Psoas muscle (tissue), 8 donors: ENCODE measurements around the gene PRAC1. TPM values are rescaled to one million over a fixed set of nuclear protein-coding genes. Genes with fewer than 3 reads are reported as not detected.

Experiments
- ATAC-seq, 4 donors: fragments of 200-7000 bp; cut with Tn5 transposase; one replicate each; pipeline ENCODE4 v1.9.1; 2020; ENCODE audit warnings: moderate library complexity in 3 of 4, mild to moderate bottlenecking in 2 of 4
- DNase-seq, 2 donors: peaks; one replicate each; pipeline ENCODE4 v3.0.0-alpha.2; 2020
- H3K27ac ChIP-seq: fragments of 200-600 bp; one replicate; pipeline ENCODE4 v1.8.0; 2022
- H3K27me3 ChIP-seq, 3 donors: fragments of 200-600 bp in 1 of 3; one replicate each; pipeline versions ENCODE4 v1.6.1 to v1.8.0; 2013 to 2022; ENCODE audit warnings: low read length in 2 of 3, mild to moderate bottlenecking in 2 of 3, moderate library complexity in 1 of 3; ENCODE audit not compliant: insufficient read depth in 3 of 3
- H3K36me3 ChIP-seq, 2 donors: fragments of 200-600 bp in 1 of 2; one replicate each; pipeline versions ENCODE4 v1.6.1 to v1.8.0; 2013 to 2022; ENCODE audit warnings: low read depth in 1 of 2, mild to moderate bottlenecking in 1 of 2, moderate library complexity in 1 of 2; ENCODE audit not compliant: insufficient read depth in 1 of 2
- H3K4me1 ChIP-seq: fragments of 200-600 bp; one replicate; pipeline ENCODE4 v1.8.0; 2022
- H3K4me3 ChIP-seq: fragments of 200-600 bp; one replicate; pipeline ENCODE4 v1.8.0; 2022; ENCODE audit warnings: mild to moderate bottlenecking
- H3K9me3 ChIP-seq: fragments of 200-600 bp; one replicate; pipeline ENCODE4 v1.8.0; 2022
- WGBS, 3 donors: extraction: QIAGEN DNeasy Blood & Tissue Kit; methylation state at CpG; one replicate each; pipeline versions ENCODE4 v1.1.6 to v1.1.7; 2013; 5-methylcytosine and 5-hydroxymethylcytosine counted together
- intact Hi-C, 2 donors: fragments of 100-400 bp; cut with DNase I; formaldehyde crosslinking; loops; one replicate each; pipeline versions ENCODE4 v1.11.0 to v1.14.2; 2022
- polyA plus RNA-seq, 3 donors: library from polyadenylated mRNA; stranded (reverse); fragments of 200-250 nt; gene quantifications; one replicate each; pipeline ENCODE4 v1.2.3, GENCODE V29; 2013
- total RNA-seq, 4 donors: library from RNA; stranded (reverse); fragmentation: NEBNext Ultra II Directional in 2 of 4; extraction: Animal tissue kit (Norgen Biotek cat#: 25700) in 2 of 4; gene quantifications; one replicate each; pipeline versions ENCODE4 v1.2.1 to v1.2.4, GENCODE V29; 2021 to 2023
- TF ChIP-seq, protein P1 (sequence below): fragments of 200-600 bp; IDR thresholded peaks from one replicate; pipeline ENCODE4 v1.8.0; 2022; ENCODE audit warnings: antibody characterized with exemption
- donor health status: healthy with polysubstance abuse.
- donor health status: DM: no; HTN: no; CAD: no; lungs with moderate emphysema.
- donor health status: Bipolar disorder and iron deficiency.
- donor health status: healthy.
- donor health status: DM: yes; HTN: yes; CAD: no.
- donor health status: DM: no; HTN: no; CAD: no.
- donor health status: DM: no; HTN: no; CAD: no.
- donor health status: DM: yes; HTN: yes; CAD: no.

PRAC1 gene
- total and polyA plus RNA-seq, 7 donors = not detected

DNA sequence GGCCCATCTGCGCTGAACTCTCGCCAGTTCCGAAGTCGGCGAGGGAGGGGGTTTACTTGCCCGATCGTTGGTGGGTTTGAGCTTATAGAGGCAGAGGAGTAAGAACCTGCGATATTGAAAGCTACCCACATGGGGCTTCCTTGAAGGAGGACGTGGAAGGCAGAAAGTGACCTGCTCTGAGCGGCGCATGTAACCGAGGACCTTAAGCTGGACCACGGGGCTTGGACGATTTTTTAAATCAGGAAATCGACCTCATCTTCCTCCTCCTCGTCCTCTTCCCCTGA lies 2.6 kb upstream of the PRAC1 start:
- Histone ChIP-seq H3K36me3 (no peaks in the 10 kb centered on the region), H3K4me1 (peaks cover 13% of the 10 kb centered on the region), H3K4me3 (no peak overlapping the region), H3K27me3 (peaks cover 9 to 99% (median 60%) of the 10 kb centered on the region in 3 donors), H3K27ac (no peak overlapping the region), H3K9me3 (no peaks in the 10 kb centered on the region)
- no peak for ATAC-seq
- DNase-seq = no peak
- TF ChIP-seq, protein P1, sequence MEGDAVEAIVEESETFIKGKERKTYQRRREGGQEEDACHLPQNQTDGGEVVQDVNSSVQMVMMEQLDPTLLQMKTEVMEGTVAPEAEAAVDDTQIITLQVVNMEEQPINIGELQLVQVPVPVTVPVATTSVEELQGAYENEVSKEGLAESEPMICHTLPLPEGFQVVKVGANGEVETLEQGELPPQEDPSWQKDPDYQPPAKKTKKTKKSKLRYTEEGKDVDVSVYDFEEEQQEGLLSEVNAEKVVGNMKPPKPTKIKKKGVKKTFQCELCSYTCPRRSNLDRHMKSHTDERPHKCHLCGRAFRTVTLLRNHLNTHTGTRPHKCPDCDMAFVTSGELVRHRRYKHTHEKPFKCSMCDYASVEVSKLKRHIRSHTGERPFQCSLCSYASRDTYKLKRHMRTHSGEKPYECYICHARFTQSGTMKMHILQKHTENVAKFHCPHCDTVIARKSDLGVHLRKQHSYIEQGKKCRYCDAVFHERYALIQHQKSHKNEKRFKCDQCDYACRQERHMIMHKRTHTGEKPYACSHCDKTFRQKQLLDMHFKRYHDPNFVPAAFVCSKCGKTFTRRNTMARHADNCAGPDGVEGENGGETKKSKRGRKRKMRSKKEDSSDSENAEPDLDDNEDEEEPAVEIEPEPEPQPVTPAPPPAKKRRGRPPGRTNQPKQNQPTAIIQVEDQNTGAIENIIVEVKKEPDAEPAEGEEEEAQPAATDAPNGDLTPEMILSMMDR = no peak
- WGBS, 3 donors = 1 to 5% (median 3%) methylated on average over 16 of the region's 16 CpGs
- intact Hi-C loops = loop anchor here in 1 of 2 donors (5.0 kb wide), 1 partner anchor 67 kb away; no protein-coding TSS in a partner anchor

DNA sequence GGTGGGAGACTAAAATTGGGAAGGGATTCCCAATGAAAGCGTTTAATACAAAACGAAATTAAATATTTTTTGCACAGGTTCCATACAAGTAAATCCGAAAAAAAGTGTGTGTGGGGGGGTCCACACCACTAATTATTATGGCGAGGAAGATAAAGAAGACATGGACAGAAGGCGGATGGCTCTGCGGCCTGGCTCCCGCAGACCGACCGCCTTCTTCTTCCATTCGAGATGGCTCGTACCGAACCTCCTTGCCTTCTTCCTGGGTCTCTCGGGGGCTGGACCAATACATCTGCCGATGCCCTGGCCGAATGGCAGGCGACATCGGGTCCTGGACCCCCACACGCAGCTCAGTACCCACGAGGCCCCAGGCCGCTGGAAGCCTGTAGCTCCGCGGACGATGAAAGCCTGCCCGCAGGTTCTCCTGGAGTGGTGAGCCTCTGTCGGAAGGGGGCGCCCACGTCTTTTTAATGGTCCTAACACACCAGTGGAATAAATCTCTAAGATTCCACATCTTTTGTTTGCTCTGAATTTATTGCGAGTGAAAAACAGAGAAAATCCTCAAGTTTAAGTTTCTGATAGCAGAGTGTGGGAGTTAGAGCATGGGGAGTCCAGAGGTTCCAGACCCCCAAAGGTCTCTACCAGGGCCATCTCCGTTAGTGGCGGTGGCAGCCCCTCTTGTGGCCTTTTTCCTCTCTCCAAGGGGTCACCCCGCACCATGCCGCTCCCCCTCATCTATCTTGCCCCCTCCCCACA lies 2.1 kb upstream of the PRAC1 start:
- H3K27me3 ChIP-seq = peaks cover 9 to 99% (median 60%) of the 10 kb centered on the region in 3 donors
- DNase-seq = peak; percentile 82 to 90
- peaks cover 13% of the 10 kb centered on the region for H3K4me1 ChIP-seq
- no peak overlapping the region for H3K27ac ChIP-seq
- intact Hi-C loops = loop anchor here (5.0 kb wide), 1 partner anchor 68 kb away; no protein-coding TSS in a partner anchor
- no peak overlapping the region for H3K4me3 ChIP-seq
- TF ChIP-seq, protein P1 = peak; percentile 64
- no peaks in the 10 kb centered on the region for H3K36me3 ChIP-seq
- no peaks in the 10 kb centered on the region for H3K9me3 ChIP-seq
- 13 to 14% (median 13%) methylated on average over 32 of the region's 32 CpGs for WGBS, 3 donors
- peak; percentile 69 to 85 (median 71) for ATAC-seq

DNA sequence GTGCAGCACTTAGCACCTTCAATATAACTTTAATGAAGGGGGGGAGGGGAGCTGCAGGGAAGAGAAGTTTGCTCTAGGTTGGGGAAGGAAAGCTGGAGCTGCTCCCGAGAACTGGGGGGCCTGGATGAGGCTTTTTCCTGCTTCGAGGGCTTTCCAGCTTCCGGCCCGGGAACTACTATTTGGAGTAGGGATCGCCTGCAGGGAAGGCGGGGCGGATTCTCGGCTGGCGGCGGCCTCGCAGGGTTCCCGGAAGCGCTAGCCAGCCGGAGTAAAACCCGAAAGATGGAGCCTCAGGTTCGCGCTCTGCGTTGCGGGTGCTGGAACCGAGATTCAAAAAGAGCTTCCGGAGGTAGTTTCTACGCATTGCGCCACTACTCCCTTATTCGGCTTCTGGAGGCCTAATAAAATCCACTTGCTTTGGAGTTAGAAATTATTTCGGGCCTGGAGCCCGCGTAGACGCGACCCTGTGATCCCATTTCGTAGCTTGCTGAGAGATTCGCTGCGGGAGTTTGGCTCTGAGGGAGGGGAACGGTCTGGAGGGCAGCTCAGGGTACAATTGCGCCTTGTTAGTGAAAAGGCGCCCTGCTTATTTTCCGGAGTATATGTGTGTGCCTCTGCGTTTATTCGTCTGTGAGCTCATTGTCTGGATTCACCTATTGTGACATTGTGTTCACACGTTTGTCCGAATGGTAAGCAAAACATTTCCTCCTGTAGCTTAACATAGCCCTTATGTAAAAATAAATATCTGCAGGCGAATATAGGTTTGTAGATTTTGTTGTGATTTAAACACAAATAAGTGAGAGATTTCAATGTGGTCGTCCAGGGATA lies 1.3 kb upstream of the PRAC1 start:
- peaks cover 16% of the 10 kb centered on the region for H3K4me1 ChIP-seq
- peak overlapping the region; percentile 7 for H3K4me3 ChIP-seq
- H3K27me3 ChIP-seq = peaks cover 9 to 100% (median 63%) of the 10 kb centered on the region in 3 donors
- TF ChIP-seq, protein P1 = no peak
- DNase-seq (no peak), ATAC-seq (no peak)
- no peaks in the 10 kb centered on the region for H3K9me3 ChIP-seq
- 17 to 33% (median 24%) methylated on average over 42 of the region's 42 CpGs for WGBS, 3 donors
- H3K36me3 ChIP-seq = no peaks in the 10 kb centered on the region
- intact Hi-C loops = loop anchor here in 1 of 2 donors (5.0 kb wide), 1 partner anchor 69 kb away; no protein-coding TSS in a partner anchor
- no peak overlapping the region for H3K27ac ChIP-seq

DNA sequence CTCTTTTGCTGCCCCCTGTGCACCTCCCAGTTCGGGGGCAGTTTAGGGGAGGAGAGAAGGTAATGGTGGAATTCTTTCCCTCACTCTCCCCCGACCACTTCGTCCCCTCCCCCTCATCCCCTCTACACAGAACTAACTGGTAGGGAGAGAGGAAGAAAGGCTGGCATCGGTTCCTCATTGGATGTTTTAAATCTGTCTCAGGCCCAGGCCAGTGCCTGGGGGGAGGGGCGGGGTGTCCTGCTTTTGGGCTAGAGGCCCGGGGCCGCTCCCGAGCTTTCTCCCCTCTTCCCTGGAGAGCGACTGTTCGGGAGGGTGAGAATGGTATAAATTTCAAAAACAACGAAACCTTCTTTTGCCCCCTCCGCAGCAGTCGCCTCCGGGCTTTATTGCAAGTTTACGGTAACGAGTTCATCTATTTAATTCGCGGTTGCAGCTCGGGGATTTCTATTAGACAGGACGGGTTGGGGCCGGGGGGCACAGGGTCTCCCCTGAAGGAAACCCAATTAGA lies 651 bp upstream of the PRAC1 start, which contains the start of gene PRAC2:
Gene PRAC2, plus strand, starts transcription at position 271 of the 508 bp plus-strand sequence. CDS start 1,226 bp downstream, outside the sequence.
- no peak for ATAC-seq
- Histone ChIP-seq H3K4me1 (peaks cover 12% of the 10 kb centered on the region), H3K9me3 (no peaks in the 10 kb centered on the region), H3K4me3 (peak within 1 kb of the TSS; percentile 7), H3K27ac (no peak within 1 kb of the TSS), H3K36me3 (no peaks in the 10 kb centered on the region), H3K27me3 (peaks cover 9 to 100% (median 62%) of the 10 kb centered on the region in 3 donors)
- TF ChIP-seq, protein P1 = no peak
- no peak for DNase-seq
- intact Hi-C loops = loop anchor here in 1 of 2 donors (5.0 kb wide), 1 partner anchor 69 kb away; no protein-coding TSS in a partner anchor
- WGBS, 3 donors = 4 to 9% (median 6%) methylated on average over 21 of the region's 21 CpGs
